ENCODE measurements around the gene DDX3X. TPM values are rescaled to one million over a fixed set of nuclear protein-coding genes. Genes with fewer than 3 reads are reported as not detected.
"Not testable (repeated sequence)": the region's sequence is repeated elsewhere in the genome, so short reads cannot be mapped to it uniquely, and the experiment has no call there.

DDX3X gene
- total and polyA plus RNA-seq, 10 of the 15 experiments (the other 5 are each of a cell fraction or from before 2014, with no cell fraction given): 52.0 to 283 (median 172) TPM

GRCh38 chrX:41333744-41334362 is at the start of gene DDX3X (continued):
- TF ChIP-seq ZBED1 (IDR thresholded peaks at IDR 0.05; ENCODE audit: borderline replicate concordance): peak; percentile 89; the same call in 1 of the 2 replicates
- TF ChIP-seq POLR2AphosphoS5 (IDR thresholded peaks at IDR 0.05; ENCODE audit: low read length): peak; percentile 100

- H3K9me3 ChIP-seq (replicated peaks; ENCODE audit: control insufficient read depth, insufficient read depth, low read length); POLR2A ChIA-PET; in situ Hi-C loops (cut with MboI); H3K79me2 ChIP-seq (ENCODE audit: control insufficient read depth, insufficient read depth, low read length); ATAC-seq; H3K4me1 ChIP-seq (ENCODE audit: control insufficient read depth, insufficient read depth, low read length); H3K27me3 ChIP-seq (replicated peaks in 1 of 2; ENCODE audit: control insufficient read depth in 2 of 2, insufficient read depth in 2 of 2, low read length in 1 of 2); BruUV-seq (replicated peaks); H3K27ac ChIP-seq (ENCODE audit: control insufficient read depth, insufficient read depth); H4K20me1 ChIP-seq (ENCODE audit: control insufficient read depth, insufficient read depth); RAD21 ChIA-PET (ENCODE audit: unreplicated experiment); H3K9ac ChIP-seq (ENCODE audit: control insufficient read depth, insufficient read depth, low read length); H3K4me2 ChIP-seq (ENCODE audit: control insufficient read depth, insufficient read depth); H3K36me3 ChIP-seq (ENCODE audit: control insufficient read depth in 2 of 2, insufficient read depth in 2 of 2, low read length in 1 of 2); CTCF ChIA-PET; intact Hi-C loops (cut with micrococcal nuclease; ENCODE audit: unreplicated experiment); FAIRE-seq; SMC1A ChIA-PET (ENCODE audit: uncharacterized antibody, unreplicated experiment); DNase-seq (ENCODE audit: low read depth, low spot score); H3K4me3 ChIP-seq; H2AFZ ChIP-seq (ENCODE audit: control insufficient read depth, low read depth, low read length): not testable (repeated sequence)
- 82% methylated on average over 21 of the region's 21 CpGs for whole genome bisulfite sequencing (ENCODE audit: insufficient coverage, insufficient replicate concordance, low lambda C conversion rate, missing lambda C conversion rate)
These were observed 48.0 kb upstream of the DDX3X start for GRCh38 chrX:41285928-41286327.

- TF ChIP-seq SKIL (IDR thresholded peaks at IDR 0.05; ENCODE audit: low read depth, poor library complexity, severe bottlenecking): no peak
- TF ChIP-seq ELK1 (IDR thresholded peaks at IDR 0.05; ENCODE audit: low read depth, low read length): no peak
- no peak for TF ChIP-seq WRNIP1 (IDR thresholded peaks at IDR 0.05; ENCODE audit: borderline replicate concordance, low read depth, low read length)
- TF ChIP-seq RFX5 (IDR thresholded peaks at IDR 0.05; ENCODE audit: low read depth, low read length): no peak
- no peak overlapping the region for H3K27ac ChIP-seq (ENCODE audit: control insufficient read depth, insufficient read depth)
- no peak overlapping the region for H3K4me3 ChIP-seq
- H3K36me3 ChIP-seq (ENCODE audit: control insufficient read depth in 2 of 2, insufficient read depth in 2 of 2, low read length in 1 of 2): no peaks in the 10 kb centered on the region
- no peak for FAIRE-seq
- ChIA-PET CTCF (no interaction called here), RAD21 (ENCODE audit: unreplicated experiment) (no interaction called here), SMC1A (ENCODE audit: uncharacterized antibody, unreplicated experiment) (no interaction called here), POLR2A (no interaction called here)
- H3K4me1 ChIP-seq (ENCODE audit: control insufficient read depth, insufficient read depth, low read length): no peaks in the 10 kb centered on the region
- H3K9ac ChIP-seq (ENCODE audit: control insufficient read depth, insufficient read depth, low read length): no peak overlapping the region
- no peaks in the 10 kb centered on the region; a peak in 2 of 4 replicates for H3K27me3 ChIP-seq (replicated peaks in 1 of 2; ENCODE audit: control insufficient read depth in 2 of 2, insufficient read depth in 2 of 2, low read length in 1 of 2)
- in situ Hi-C loops (cut with MboI): no loop called here
- no peak overlapping the region for H3K4me2 ChIP-seq (ENCODE audit: control insufficient read depth, insufficient read depth)
- H3K9me3 ChIP-seq (replicated peaks; ENCODE audit: control insufficient read depth, insufficient read depth, low read length): no peaks in the 10 kb centered on the region; the same call in 2 of the 3 replicates
- WGBS (ENCODE audit: insufficient coverage, insufficient replicate concordance, low lambda C conversion rate, missing lambda C conversion rate): 63% methylated on average over 6 of the region's 6 CpGs
- no peak for ATAC-seq
- H3K79me2 ChIP-seq (ENCODE audit: control insufficient read depth, insufficient read depth, low read length): no peaks in the 10 kb centered on the region
- intact Hi-C loops (cut with micrococcal nuclease; ENCODE audit: unreplicated experiment): no loop called here
- no peak for DNase-seq (ENCODE audit: low read depth, low spot score)
- no peaks in the 10 kb centered on the region for H4K20me1 ChIP-seq (ENCODE audit: control insufficient read depth, insufficient read depth)
- H2AFZ ChIP-seq (ENCODE audit: control insufficient read depth, low read depth, low read length): no peak overlapping the region
- no TSS peak for BruUV-seq (replicated peaks)
These were observed 45.3 kb upstream of the DDX3X start for GRCh38 chrX:41288641-41289040.

Data from GM12878 (cell line).